Daoy (cell line): Measurements from ENCODE around the gene LHCGR. TPM values are rescaled to one million over a fixed set of nuclear protein-coding genes. Genes with fewer than 3 reads are reported as not detected.
"Not testable (repeated sequence)": the region's sequence is repeated elsewhere in the genome, so short reads cannot be mapped to it uniquely, and the experiment has no call there.

Experiments
- DNase-seq: peaks from one replicate; pipeline ENCODE4 v3.0.0-alpha.2; 2015; ENCODE audit warnings: low read depth
- total RNA-seq: library from RNA; depleted of rRNA; stranded (reverse); fragments of >200 nt; shearing (Covaris generic); gene quantifications from 2 replicates; pipeline ENCODE4 v1.2.3, GENCODE V29; 2014

Gene LHCGR
- total RNA-seq, 1 experiment from 2014 or later = not detected

DNA sequence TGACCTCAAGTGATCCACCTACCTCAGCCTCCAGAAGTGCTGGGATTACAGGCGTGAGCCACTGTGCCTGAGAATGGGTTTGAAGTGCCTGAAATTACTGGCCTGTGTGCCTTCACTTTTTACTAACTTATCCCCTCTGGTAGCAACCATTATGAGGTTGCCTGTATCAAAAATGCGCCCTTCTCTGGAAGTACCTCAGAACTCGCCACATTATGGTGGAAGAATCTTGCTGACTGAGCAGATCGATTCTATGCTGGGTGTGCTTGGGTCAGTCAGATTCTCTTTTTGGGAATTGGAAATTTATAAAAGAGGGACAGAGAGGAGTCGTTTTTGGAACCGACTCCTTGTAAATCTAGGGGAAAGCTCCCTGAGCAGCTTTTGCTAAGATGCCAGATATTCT, 8.2 kb downstream of the LHCGR start:
- DNase-seq = no peak

DNA sequence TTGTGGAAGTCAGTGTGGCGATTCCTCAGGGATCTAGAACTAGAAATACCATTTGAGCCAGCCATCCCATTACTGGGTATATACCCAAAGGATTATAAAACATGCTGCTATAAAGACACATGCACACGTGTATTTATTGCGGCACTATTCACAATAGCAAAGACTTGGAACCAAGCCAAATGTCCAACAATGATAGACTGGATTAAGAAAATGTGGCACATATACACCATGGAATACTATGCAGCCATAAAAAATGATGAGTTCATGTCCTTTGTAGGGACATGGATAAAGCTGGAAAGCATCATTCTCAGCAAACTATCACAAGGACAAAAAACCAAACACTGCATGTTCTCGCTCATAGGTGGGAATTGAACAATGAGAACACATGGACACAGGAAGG, 16.3 kb downstream of the LHCGR start:
- not testable (repeated sequence) for DNase-seq

DNA sequence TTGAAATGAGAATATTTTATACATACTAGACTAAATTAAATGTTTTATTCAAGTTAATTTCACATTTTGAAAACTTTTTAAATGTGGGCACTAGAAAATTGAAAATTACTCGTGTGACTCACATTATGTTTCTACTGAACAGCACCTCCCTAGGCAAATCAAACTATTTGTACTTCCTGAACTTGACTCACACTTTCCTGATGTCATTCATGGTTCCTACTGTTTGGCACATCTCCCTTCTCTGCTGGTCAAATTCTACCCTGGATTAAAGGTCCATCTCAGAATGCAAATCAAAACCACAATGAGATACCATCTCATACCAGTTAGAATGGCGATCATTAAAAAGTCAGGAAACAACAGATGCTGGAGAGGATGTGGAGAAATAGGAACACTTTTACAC, 16.7 kb downstream of the LHCGR start:
- no peak for DNase-seq

DNA sequence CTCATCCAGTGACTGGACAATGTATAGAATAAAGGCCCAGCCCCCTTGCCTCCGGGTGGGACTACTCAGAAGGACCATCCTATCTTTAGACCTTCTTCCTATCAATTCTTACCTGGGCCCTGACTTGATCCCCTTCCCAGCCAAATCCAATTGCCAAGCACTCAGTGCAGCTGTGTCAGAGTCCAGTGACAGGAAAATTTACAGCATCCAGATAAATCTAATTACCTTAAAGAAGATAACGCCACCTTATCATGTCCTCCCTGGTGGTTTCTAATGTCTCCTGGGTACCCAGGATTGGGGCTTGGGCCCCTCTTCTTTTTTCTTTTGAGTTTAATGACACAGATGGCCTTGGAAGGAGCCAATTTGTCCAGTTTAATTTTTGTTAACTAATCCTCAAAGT, 19.3 kb downstream of the LHCGR start:
- no peak for DNase-seq

DNA sequence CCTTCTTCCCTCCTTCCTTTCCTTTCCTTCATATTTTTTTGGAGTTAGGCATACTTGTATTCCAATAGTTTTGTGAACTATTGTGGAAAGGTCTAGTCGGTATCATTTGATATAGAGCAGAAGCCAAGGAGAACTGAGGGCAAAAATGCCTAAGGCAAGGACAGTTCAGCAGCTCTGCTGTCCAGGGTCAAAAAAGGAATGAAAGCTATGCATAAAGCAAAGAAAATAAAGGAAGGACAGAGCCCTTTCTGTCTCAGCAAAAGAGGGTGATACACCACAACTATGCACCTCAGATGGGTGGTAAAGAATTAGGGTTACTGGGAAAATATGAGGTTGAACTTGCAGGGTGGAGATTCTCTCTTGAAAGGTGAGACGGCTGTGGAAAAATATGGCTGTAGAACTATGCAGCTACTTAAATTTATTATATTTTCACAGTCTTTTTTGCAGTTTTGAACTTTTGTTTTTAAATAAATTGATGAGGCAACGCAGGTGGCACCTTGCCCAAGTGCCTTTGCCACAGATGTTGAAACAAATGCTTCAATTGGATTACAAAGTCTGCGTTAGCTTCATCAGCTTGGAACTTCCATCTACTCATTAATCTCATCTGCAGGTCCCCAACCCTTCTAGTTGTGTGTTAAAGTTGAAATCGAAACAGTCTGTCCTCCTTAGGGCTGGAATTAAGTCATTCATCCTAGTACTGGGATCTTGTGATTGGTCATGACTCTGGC, 20.8 kb downstream of the LHCGR start:
- DNase-seq = no peak

DNA sequence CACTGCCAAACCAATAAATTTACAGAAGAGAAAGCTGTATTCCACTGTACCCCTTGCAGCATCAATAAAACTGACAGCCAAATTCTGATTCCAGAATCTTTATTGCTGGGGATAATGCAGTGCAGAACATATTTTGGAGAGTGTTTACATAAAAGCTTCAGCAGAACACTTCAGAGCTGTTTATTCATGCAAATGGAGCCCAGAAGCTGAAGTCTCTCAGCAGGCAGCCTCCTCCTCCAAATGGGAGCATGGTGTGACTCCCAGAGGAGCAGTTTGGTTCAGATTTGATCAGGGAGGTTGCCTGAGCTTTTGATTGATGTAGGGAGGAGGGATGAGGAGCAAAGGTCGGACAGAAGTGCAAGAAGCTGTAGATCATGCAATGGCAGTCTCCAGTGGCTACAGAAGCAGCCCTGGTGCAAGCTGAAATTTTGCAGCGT, 22.4 kb downstream of the LHCGR start:
- DNase-seq = no peak

DNA sequence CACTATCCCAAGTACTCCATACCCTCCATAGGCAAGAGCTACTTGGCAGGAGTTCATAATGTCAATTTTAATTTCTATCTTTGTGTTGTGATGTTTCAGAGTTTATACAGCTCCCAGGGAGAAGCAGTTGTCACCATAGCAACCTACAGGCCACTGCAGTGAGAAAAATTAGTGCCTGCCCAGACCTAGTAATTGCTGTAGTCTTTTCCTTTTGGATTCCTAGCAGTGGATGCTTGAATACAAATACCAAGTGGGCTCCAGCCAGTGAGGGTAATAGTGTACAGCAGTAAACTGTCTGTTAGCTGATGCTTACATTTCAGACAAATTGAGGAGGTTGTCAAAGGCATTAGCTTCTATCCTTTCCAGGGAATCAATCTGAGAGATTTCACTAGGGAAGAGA, 26.7 kb downstream of the LHCGR start:
- DNase-seq = no peak

DNA sequence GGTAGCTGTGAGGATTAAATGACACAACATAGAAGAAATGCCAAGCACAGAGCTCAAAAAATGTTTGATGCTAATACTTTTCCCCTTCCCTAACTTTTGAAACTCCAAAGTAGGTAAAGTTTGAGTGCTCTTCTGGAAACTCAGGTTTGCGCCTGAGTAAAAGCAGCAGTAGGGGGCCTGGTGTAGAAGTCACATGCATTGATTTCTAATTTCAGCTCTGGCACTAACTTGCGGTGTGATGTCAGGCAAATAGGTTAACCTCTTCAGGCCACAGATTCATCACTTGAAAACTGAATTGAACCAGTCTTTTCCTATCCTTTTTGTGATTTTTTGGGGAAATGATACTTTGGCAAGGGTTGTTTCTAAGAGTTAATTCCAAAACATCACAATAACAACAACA, 27.2 kb downstream of the LHCGR start:
- no peak for DNase-seq

DNA sequence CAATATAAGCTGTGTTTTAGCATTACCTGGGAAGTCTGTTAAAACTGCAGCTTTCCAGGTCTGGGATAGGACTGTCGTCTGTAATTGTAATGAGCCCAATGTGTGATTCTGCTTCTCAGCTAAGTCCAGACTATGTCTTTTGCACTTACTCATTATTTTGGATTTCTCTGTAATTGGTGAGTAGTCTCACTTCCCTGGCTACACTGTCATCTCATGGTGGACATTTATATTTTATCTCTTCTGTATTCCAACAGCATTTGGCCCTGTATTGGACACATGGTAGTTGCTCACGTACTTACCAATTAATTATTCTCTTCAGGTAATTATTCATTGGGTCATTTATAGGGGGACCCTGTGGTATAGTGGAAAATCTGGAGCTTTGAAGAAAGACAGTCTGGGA, 28.0 kb downstream of the LHCGR start:
- no peak for DNase-seq

DNA sequence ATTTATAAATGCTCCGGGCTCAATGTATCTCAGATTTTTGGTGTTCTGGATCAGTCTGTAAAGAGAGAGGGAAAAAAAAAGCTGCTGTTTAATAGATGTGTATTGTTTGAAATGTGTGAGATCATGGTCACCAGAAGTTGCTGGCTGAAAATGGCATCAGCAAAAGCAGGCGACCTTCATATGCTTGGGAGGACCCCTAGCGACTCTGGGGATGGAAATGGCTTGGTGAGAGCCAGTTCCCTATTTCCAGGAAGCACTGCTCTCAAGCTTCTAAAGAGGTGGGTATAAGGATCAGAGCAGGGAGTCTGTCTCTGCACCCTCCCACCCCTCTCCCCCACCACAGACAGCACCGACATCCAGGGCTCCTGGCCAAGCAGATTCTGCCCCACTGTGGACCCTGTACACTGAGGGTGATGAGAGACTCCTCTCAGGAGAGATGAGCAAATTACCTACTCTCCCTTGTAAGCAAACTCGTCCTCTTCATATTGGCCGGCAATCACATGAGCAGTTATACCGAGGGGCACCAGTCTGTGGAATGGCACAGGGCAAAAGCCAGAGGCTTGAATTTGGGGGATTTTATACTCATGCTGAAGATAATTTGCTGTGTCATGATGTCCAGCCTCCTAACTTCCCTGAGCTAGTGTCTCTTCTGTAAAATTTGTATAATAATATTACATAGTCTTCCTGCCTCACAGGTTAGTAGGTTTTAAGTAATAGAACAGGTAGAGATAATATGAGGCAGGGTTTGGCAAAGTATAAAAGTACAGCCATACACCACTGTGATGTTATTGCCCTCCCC, 29.6 kb downstream of the LHCGR start:
- no peak for DNase-seq

DNA sequence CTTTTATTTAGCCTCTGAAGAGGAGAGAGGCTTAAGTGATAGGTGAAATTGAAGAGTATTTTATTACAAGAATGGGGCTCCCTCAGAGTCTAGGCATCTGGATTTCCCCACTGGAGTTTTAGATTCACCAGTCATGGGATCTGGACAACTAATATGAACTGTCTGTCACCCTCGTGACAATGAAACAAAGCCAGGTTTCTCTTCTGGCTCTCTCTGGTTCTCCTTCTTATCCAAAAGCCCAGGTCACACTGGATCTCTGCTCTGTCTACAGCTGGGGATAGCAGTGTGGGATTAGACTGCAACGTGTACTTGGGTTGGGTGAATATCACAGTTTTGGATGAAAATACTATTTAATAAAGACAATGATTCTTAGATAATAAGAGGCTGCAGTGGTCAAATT, 31.2 kb downstream of the LHCGR start:
- DNase-seq = no peak

DNA sequence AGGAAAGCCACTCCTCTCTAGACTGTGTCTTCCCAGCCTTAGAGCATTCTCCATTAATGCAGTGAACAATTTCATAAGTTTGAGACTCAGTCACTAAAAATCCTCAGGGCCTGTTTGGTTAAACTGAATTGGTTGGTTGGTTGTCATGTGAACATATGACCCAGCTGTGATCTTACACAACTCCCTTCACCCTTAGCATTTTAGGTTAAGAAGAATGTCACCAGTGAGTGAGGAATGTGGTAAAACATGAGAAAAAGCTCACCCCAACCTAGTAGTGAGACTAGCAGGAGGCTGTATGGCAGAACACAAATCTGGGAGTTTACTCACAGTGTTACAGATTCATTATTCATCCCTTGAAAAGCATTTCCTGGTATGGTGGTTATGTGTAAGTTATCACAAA, 32.4 kb downstream of the LHCGR start:
- no peak for DNase-seq

DNA sequence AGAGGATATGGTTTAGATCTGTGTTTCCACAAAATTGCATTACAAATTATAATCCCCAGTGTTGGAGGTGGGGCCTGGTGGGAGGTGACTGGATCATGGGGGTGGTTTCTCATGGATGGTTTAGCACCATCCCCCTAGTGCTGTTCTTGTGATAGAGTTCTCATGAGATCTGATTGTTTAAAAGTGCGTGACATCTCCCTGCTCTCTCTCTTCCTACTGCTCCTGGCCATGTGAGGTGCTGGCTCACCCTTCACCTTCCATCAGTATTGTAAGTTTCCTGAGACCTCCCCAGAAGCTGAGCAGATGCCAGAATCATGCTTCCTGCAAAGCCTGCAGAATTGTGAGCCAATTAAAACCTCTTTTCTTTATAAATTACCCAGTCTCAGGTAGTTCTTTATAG, 33.1 kb downstream of the LHCGR start:
- no peak for DNase-seq

DNA sequence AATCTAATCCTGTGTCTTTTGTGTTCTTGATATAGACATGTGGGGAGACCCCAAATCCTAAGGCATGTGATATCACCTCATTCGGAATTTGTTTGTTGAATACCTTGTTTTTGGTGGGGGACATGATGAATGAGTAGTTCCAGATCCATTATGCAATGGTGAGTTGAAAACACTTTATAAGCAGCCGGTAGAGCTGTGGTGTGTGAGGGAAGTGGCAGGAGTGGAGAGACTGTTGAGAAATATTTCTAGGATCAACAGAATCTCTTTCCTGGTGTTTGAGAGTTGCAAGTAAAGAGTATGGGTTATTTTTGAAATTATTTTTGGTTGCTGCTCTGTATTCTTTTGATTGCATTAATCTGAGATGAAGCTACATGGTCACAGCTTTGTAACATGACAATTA, 34.4 kb downstream of the LHCGR start:
- DNase-seq = no peak

DNA sequence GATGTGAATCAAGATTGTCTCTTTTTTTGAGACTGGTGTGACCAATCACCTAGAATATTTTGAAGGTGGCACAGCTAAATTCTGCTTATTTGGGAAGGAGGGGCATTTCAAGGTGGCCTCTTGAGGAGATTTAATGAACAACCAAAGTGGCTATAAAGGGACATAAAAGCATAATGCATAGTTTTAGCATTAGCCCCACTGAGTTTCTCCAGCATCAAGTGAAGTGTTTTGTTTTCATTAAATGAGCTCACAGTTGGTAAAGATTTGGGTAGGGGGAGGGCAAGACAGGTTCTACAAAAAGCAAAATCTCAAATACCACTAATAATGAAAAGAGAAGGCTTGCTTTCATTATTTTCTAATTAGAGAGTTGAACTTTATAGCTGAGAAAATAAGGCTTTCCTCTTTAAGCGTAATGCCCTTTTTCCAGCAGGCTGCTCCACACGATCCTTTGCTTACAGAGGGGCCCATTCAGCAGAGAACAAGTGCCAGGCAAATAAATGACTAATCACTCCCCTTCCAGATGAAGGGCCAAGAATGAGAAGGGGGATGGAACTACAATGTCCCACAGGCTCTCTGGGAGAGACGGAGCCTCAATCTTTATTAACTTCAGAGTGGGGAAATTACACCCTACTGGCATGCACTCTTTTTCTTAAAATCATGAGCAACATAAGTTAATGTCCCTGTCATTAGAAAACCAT, 35.9 kb downstream of the LHCGR start:
- DNase-seq = no peak

DNA sequence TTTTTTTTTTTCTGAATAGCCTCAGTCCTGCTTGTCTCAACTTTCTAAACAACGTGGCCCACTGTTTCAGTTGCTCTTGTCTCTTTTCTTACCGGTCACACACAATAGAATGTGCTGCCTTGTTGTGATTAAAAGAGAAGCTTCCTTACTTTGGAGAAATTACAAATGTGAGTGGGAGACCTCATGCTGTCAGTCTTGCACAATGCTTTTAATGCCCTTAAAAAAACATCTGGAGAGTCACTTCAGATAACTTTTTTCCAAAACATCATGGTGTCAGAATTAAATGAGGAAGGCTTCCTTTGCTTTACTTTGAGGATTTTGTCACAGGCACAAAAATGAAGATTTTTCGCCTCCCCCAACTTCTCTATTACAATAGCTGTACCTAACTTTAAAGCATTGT, 37.7 kb downstream of the LHCGR start:
- DNase-seq = no peak

DNA sequence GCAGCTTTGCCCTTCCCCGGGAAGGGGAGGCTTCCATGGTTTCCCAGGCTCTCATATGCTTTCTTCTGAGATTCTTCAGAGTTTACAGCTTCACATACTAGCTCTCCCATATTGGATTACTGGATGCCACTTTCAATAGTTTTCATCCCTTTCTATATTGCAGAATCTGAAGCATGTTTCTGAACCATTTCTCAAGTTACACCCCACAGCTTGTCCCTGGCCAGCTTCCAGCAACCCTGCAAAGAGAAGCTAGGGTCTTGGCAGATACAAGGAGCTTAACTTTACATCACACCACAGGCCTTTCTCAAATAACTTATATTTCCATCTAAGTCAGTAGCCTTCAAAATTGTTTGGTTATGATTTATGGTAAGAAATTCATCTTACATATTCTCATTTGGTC, 39.6 kb downstream of the LHCGR start:
- DNase-seq = no peak

DNA sequence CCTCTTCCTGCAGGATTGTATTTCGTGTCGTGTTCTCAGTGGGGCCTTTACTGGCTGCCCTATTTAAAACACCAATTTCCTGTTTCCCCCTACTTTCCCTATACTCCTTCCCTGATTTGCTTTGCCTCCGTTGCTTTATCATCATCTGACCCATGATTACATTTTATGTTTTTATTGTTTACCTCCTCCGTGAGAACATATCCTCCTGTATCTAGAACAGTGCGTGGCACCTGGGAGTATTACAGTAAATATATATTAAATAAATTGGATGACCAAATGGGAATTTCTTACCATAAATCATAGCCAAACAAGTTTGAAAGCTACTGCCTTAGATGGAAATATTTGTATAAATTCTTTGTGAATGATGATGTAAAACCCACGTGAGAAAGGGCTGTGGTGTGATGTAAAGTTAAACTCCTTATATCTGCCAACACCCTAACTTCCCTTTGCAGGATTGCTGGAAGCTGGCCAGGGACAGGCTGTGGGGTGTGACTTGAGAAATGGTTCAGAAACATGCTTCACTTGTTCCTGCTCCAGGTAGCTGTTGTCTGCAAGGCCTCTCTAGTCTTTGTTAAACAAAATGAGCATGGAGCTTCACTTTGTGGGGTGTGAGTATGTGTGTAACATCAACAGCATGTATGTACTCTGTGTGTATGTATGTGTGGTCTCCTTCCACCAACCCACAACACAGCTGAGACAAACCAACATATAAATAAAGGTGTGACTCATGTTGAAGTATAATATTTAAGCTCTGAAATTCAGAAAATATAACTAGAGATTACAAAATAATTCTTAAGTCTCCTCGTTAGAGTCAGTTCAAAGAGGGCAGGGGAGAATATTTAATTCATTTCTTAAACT, 40.3 kb downstream of the LHCGR start:
- DNase-seq = no peak

DNA sequence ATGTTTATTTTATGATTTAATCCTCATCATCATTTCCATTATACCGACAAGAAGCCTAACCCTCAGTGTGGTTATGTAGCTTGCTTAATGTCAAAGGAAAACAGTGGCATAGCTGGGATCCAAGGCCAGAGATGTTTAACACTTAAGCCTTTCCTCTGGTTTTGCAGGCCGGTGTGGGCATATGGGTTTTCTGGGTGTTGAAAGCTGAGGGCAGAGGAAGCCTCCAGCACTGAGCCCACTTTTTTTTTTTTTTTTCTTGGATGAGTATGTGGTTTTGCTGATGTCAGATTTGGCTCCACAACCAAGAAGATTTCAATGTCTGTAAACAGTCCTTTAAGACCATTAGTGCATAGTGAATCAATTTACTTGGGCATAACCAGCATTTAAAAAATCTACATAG, 41.3 kb downstream of the LHCGR start:
- no peak for DNase-seq

DNA sequence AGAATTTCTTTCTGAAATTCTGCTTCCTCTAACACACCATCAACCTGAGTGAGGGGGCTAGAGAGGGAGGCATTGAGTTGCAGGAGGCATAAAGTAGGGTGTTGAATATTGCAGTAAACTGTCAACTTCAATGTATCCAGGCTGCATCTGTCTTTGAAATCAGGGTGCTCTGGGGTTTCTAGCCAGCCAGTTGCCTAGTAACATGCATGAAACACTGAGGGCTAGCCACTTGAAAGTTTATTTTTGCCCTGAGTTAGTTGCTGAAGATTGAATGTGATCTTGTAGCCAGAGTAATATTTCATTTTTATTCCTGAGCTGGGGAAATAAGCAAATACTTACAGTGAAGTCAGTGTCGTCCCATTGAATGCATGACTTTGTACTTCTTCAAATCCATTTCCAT, 41.9 kb downstream of the LHCGR start:
- no peak for DNase-seq

DNA sequence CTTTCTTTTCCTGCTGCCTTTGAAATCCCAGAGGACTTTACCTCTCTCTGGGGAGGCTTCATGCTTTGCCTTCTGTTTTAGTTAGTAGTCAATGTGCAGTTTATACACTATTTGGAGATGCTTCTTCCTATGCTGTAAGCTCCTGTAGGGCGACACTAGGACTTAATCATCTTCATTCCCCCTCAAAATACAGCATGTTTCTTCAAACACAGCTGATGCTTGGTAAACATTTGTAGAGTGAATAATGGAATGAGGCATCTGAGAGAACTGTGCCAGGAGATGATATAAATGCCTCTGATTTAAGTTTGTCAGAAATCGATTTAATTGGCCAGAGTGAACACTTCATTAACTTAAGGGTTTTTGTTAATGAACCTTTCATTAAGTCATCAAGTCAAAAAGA, 43.4 kb downstream of the LHCGR start:
- no peak for DNase-seq

DNA sequence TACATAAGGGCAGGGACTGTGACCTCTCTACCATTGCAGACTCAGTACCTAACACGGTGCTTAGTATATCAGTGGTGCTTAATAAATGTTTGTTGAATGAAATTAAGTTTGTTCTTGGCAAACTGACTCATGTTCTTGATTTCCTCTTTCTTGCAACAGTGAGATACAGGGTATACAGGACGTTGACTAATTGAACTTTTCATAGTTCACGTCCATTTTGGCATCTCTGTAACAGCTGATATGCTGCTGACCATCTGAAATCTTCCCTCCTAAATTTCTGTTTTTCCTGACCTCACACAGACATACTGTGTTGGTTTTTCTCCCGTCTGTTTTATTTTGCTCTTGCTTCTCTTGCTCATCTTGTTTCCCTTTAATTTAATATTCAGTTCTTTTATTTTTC, 44.2 kb downstream of the LHCGR start:
- no peak for DNase-seq
